Parietal lobe (tissue), 2 donors: Measurements from ENCODE around the gene CCS. TPM values are rescaled to one million over a fixed set of nuclear protein-coding genes. Genes with fewer than 3 reads are reported as not detected.

Source experiments
- small RNA-seq: library from RNA; depleted of rRNA; stranded (forward); fragments of <200 nt; gene quantifications from one replicate; pipeline ENCODE3, GENCODE V24; 2014; ENCODE audit warnings: low replicate concordance
- total RNA-seq: library from RNA; depleted of rRNA; stranded (reverse); fragments of >200 nt; gene quantifications from one replicate; pipeline ENCODE4 v1.2.3, GENCODE V29; 2014

Gene CCS
- total RNA-seq = 36.9 TPM

GRCh38 chr11:66592457-66593302 is at the start of gene CCS, which contains the start of gene CCDC87:
Gene CCS, plus strand, starts transcription at chr11:66593185. Its CDS starts 77 bp downstream, at chr11:66593262.
Gene CCDC87, minus strand, starts transcription at chr11:66593063. Its CDS starts 48 bp downstream, at chr11:66593015.

GRCh38 chr11:66545701-66546367 is 47.2 kb upstream of the CCS start, which contains the start of gene ZDHHC24:
Gene ZDHHC24, minus strand, starts transcription at chr11:66546048. Its CDS starts 45 bp downstream, at chr11:66546003.

GRCh38 chr11:66546368-66546965 is 46.5 kb upstream of the CCS start, which contains the start of gene ACTN3:
Gene ACTN3, plus strand, starts transcription at chr11:66546903. Its CDS starts 35 bp downstream, at chr11:66546938.

GRCh38 chr11:66568124-66568916 is 24.7 kb upstream of the CCS start, which contains the start of gene CTSF:
Gene CTSF, minus strand, starts transcription at chr11:66568606. Its CDS starts 120 bp downstream, at chr11:66568486.

GRCh38 chr11:66616379-66617154 is 23.6 kb downstream of the CCS start, which contains the start of gene RBM14:
Gene RBM14, plus strand, starts transcription at chr11:66616630. Its CDS starts 91 bp downstream, at chr11:66616721.

GRCh38 chr11:66638177-66639065 is 45.4 kb downstream of the CCS start, which contains the start of gene RBM4:
Gene RBM4, plus strand, starts transcription at chr11:66638703. Its CDS starts 1,009 bp downstream, at chr11:66639712.

Small RNAs within 50 kb of the gene (small RNA-seq; reads per million reads assigned to genes)
- not detected for gene RNU4-39P

Other genes with a start within 250 kb of the CCS start
- 13.8 TPM for gene BRMS1, start 248.1 kb upstream of the CCS start, total RNA-seq
- 60.4 TPM for gene B4GAT1, start 245.6 kb upstream of the CCS start, total RNA-seq
- 4.4 TPM for gene SLC29A2, start 221.4 kb upstream of the CCS start, total RNA-seq
- gene NPAS4, start 172.2 kb upstream of the CCS start, total RNA-seq = 2.2 TPM
- 11.6 TPM for gene MRPL11, start 154.3 kb upstream of the CCS start, total RNA-seq
- 24.7 TPM for gene PELI3, start 126.3 kb upstream of the CCS start, total RNA-seq
- gene DPP3, start 112.8 kb upstream of the CCS start, total RNA-seq = 40.4 TPM
- 107 TPM for gene BBS1, start 82.5 kb upstream of the CCS start, total RNA-seq
- gene ZDHHC24, start 47.1 kb upstream of the CCS start, total RNA-seq = 5.9 TPM
- not detected for gene ACTN3, start 46.3 kb upstream of the CCS start, total RNA-seq
- 47.9 TPM for gene CTSF, start 24.6 kb upstream of the CCS start, total RNA-seq
- 0.63 TPM for gene CCDC87, start 122 bp upstream of the CCS start, total RNA-seq
- 82.3 TPM for gene RBM14, start 23.4 kb downstream of the CCS start, total RNA-seq
- gene RBM4, start 45.5 kb downstream of the CCS start, total RNA-seq = 167 TPM
- gene RBM4B, start 84.7 kb downstream of the CCS start, total RNA-seq = 110 TPM
- 182 TPM for gene SPTBN2, start 136.0 kb downstream of the CCS start, total RNA-seq